ENCODE data around the gene HNRNPA1L2.

HNRNPA1L2 gene

GRCh38 chr13:52686376-52686775, 44.1 kb downstream of the HNRNPA1L2 start:
- ChIA-PET POLR2A (no interaction called here), CTCF (no interaction called here)
- H3K4me1 ChIP-seq (ENCODE audit: control extremely low read depth in 1 of 4, control insufficient read depth in 4 of 4, insufficient read depth in 4 of 4, low read length in 3 of 4): no peaks in the 10 kb centered on the region
- H3K27ac ChIP-seq (ENCODE audit: insufficient read depth in 1 of 2, low read depth in 1 of 2, low read length in 2 of 2, poor library complexity in 1 of 2, severe bottlenecking in 2 of 2): no peak overlapping the region
- DNase-seq: no peak
- no peak overlapping the region for H3K4me3 ChIP-seq (ENCODE audit: control insufficient read depth in 1 of 7, extremely low read depth in 1 of 7, insufficient read depth in 4 of 7, low read depth in 2 of 7, low read length in 6 of 7)
- no CpG with 5 or more reads among the region's 4 CpGs for WGBS (ENCODE audit: insufficient coverage)
- no peaks in the 10 kb centered on the region for H3K27me3 ChIP-seq (replicated peaks in 2 of 5; ENCODE audit: control insufficient read depth in 4 of 5, insufficient read depth in 5 of 5, low read length in 4 of 5)
- H3K9me3 ChIP-seq (ENCODE audit: control extremely low read depth in 1 of 5, control insufficient read depth in 4 of 5, insufficient read depth in 2 of 5, low read depth in 1 of 5, low read length in 4 of 5): no peaks in the 10 kb centered on the region
- peaks cover 8 to 42% (median 30%) of the 10 kb centered on the region in 4 experiments for H3K36me3 ChIP-seq (ENCODE audit: control insufficient read depth in 4 of 4, insufficient read depth in 4 of 4, low read length in 3 of 4)
